Activated CD8-positive, alpha-beta T cell treated with anti-CD3 and anti-CD28 coated beads for 36 hours (primary cell): ENCODE results near the gene ZNF205. TPM values are rescaled to one million over a fixed set of nuclear protein-coding genes. Genes with fewer than 3 reads are reported as not detected.

Experiments used
- ATAC-seq: fragments of 200-7000 bp; cut with Tn5 transposase; one replicate; pipeline ENCODE4 v1.10.0; 2021; ENCODE audit warnings: mild to moderate bottlenecking, moderate library complexity
- CTCF ChIA-PET: fragments of 350-600 bp; sonication (Branson Sonifier 250); formaldehyde crosslinking; loops from one replicate; lab custom pipeline; 2021; ENCODE audit warnings: antibody characterized with exemption; lab: Charles Lee
- POLR2A ChIA-PET: fragments of 350-600 bp; sonication (Branson Sonifier 250); formaldehyde crosslinking; loops from one replicate; lab custom pipeline; 2021; ENCODE audit warnings: antibody characterized with exemption; lab: Charles Lee
- DNase-seq: peaks from one replicate; pipeline ENCODE4 v3.0.0-alpha.2; 2020
- H3K27ac Mint-ChIP-seq: one replicate; pipeline ENCODE4 v1.8.0; 2021; ENCODE audit warnings: mild to moderate bottlenecking, mixed read lengths
- H3K27me3 Mint-ChIP-seq: one replicate; pipeline ENCODE4 v1.8.0; 2021; ENCODE audit warnings: mixed read lengths
- H3K36me3 Mint-ChIP-seq: one replicate; pipeline ENCODE4 v1.8.0; 2021; ENCODE audit warnings: low read depth, mixed read lengths
- H3K4me1 Mint-ChIP-seq: one replicate; pipeline ENCODE4 v1.8.0; 2021; ENCODE audit warnings: low read depth, mixed read lengths
- H3K4me3 Mint-ChIP-seq: one replicate; pipeline ENCODE4 v1.8.0; 2021; ENCODE audit warnings: mild to moderate bottlenecking, moderate library complexity, mixed read lengths
- H3K9me3 Mint-ChIP-seq: one replicate; pipeline ENCODE4 v1.8.0; 2021; ENCODE audit warnings: mixed read lengths
- intact Hi-C: fragments of 100-400 bp; cut with micrococcal nuclease; formaldehyde crosslinking; loops from one replicate; pipeline ENCODE4 v1.10.0; 2022
- total RNA-seq, 2 experiments: library from RNA; stranded (reverse); gene quantifications; one replicate each; pipeline ENCODE4 v1.2.3, GENCODE V29; 2021
- TF ChIP-seq, protein P1 (sequence below): fragments of 200-600 bp; IDR thresholded peaks from one replicate; pipeline ENCODE4 v1.8.0; 2022; ENCODE audit warnings: antibody characterized with exemption, mild to moderate bottlenecking

ZNF205 gene
- total RNA-seq, 2 experiments from 2014 or later = not detected

DNA sequence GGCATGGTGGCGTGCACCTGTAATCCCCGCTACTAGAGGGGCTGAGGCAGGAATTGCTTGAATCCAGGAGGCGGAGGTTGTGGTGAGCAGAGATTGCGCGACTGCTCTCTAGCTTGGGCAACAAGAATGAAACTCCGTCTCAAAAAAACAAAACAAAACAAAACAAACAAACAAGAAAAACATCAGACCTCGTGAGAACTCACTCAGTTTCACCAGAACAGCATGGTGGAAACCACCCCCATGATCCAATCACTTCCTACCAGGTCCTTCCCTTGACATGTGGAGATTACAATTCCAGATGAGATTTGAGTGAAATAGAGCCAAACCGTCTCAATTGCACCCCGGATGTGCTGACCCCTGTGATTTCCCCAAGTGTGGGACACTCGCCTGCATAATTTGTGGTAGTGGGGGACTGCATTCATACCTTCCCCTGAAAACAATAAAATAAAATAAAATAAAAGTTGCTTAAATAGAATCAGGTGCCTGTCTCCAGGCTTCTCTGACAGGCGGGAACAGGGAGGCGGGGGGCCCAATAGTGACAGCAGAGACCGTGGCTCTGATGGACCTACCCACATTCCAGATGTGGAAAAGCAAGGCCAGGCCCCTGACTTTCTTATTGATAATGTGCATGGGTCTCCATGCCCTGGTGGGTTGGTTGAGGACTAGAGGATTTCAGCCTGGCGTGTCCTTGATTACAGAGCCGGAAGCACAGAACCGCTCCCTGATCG, 26.4 kb upstream of the ZNF205 start:
- DNase-seq (no peak), ATAC-seq (no peak)
- ChIA-PET POLR2A (interaction anchor here (2.6 kb wide), 1 partner anchor 11 kb away, joined by 13 read pairs; no protein-coding TSS in a partner anchor), CTCF (interaction anchor here (1.1 to 1.6 kb wide), 3 partner anchors 8 to 43 kb away, joined by 3 to 5 read pairs (median 3); no protein-coding TSS in a partner anchor)
- no peaks in the 10 kb centered on the region for H3K27me3 Mint-ChIP-seq
- H3K9me3 Mint-ChIP-seq = peaks cover 3% of the 10 kb centered on the region
- H3K27ac Mint-ChIP-seq = no peak overlapping the region
- H3K36me3 Mint-ChIP-seq = no peaks in the 10 kb centered on the region
- TF ChIP-seq, protein P1, sequence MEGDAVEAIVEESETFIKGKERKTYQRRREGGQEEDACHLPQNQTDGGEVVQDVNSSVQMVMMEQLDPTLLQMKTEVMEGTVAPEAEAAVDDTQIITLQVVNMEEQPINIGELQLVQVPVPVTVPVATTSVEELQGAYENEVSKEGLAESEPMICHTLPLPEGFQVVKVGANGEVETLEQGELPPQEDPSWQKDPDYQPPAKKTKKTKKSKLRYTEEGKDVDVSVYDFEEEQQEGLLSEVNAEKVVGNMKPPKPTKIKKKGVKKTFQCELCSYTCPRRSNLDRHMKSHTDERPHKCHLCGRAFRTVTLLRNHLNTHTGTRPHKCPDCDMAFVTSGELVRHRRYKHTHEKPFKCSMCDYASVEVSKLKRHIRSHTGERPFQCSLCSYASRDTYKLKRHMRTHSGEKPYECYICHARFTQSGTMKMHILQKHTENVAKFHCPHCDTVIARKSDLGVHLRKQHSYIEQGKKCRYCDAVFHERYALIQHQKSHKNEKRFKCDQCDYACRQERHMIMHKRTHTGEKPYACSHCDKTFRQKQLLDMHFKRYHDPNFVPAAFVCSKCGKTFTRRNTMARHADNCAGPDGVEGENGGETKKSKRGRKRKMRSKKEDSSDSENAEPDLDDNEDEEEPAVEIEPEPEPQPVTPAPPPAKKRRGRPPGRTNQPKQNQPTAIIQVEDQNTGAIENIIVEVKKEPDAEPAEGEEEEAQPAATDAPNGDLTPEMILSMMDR = no peak
- intact Hi-C loops = no loop called here
- H3K4me3 Mint-ChIP-seq = no peak overlapping the region
- peaks cover 30% of the 10 kb centered on the region for H3K4me1 Mint-ChIP-seq

DNA sequence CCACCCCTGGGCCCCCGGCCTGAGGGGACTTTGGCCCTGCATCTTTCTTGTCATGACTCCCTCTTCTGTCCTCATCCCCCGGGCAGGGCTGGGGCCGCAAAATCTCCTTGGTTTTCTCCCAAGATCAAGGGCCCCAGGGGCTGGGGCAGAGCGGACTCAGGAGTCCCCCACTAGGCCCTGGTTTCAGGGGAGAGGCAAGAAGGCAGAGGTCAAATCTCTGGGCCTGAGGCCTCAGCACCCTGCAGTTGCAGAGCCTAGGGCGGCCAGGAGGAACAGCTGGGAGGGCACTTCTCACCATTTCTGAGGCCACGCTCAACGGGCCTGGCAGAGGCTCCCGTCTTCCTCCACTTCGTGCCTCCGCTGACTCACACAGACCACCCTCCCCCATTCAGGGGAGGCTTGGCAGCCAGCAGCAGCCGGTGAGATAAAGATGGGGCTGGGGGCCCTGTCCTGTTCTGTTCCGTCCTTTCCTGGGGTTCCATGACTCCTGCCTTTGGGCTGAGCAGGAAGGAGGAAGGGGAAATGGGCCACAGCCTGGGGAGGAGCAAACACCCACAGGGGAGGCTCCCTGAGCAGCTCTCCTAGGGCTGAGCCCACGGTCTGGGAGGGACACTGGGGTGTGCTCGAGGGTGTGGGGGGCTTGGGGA, 25.7 kb upstream of the ZNF205 start:
- ChIA-PET CTCF (interaction anchor here (1.3 to 1.7 kb wide), 3 partner anchors 9 to 43 kb away, joined by 5 to 9 read pairs (median 5); no protein-coding TSS in a partner anchor), POLR2A (interaction anchor here (1.3 to 2.9 kb wide), 3 partner anchors 9 to 18 kb away, joined by 3 to 13 read pairs (median 12); no protein-coding TSS in a partner anchor)
- peak; percentile 34 for ATAC-seq
- intact Hi-C loops = no loop called here
- TF ChIP-seq, protein P1 = no peak
- no peak overlapping the region for H3K27ac Mint-ChIP-seq
- H3K4me3 Mint-ChIP-seq = no peak overlapping the region
- H3K36me3 Mint-ChIP-seq = no peaks in the 10 kb centered on the region
- no peak for DNase-seq
- peaks cover 29% of the 10 kb centered on the region for H3K4me1 Mint-ChIP-seq
- H3K9me3 Mint-ChIP-seq = no peaks in the 10 kb centered on the region
- H3K27me3 Mint-ChIP-seq = no peaks in the 10 kb centered on the region

DNA sequence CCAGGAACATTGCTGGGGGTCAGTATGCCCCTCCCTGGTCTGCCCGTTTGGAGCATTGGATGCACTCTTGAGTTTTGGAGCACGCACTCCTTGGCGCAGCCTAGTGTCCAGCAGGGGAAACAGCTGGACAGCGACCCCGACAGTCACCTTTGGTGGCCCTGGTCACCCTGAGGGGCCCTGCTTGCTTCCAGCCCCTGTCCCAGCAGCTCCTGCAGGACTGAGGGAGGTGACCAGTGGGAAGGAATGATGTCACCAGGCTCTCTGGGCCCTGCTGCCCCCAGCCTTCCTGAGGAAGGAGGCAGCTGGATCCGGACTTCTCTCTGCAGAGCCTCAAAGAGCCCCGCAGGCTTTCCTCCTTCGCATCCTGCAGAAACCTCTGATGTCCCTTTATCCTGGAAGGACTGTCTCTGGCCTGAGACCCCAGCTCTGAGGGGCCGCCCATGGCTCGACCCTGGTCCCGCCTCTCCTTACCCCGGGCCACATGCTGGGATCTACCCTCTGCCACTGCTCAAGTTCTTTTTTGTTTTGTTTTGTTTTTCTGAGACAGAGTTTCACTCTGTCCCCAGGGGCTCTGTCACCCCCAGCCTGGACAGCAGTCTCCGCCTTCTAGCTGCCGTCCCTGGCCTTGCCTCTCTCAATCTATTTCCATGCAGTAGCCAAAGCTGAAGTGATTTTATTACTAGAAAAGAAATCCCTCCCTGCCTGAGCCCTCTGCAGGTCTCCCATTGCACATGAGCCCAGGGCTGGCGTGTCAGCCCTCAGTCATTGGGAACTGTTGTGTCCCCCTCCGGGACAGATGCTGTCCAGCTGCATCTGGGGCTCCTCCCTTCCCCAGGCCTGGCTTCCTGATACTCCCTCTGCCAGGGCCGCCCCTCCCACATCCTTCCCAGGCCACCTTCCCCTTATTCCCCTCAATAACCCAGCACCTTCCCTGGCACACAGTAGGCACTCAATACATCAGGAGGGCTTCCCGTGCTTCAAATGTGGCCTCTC, 24.8 kb upstream of the ZNF205 start:
- Mint-ChIP-seq H3K9me3 (no peaks in the 10 kb centered on the region), H3K4me3 (no peak overlapping the region), H3K4me1 (peaks cover 25% of the 10 kb centered on the region), H3K27me3 (no peaks in the 10 kb centered on the region), H3K27ac (peak overlapping the region; percentile 37), H3K36me3 (no peaks in the 10 kb centered on the region)
- ChIA-PET CTCF (interaction anchor here (0.8 to 1.7 kb wide), 4 partner anchors 9 to 42 kb away, joined by 3 to 9 read pairs (median 5); no protein-coding TSS in a partner anchor), POLR2A (interaction anchor here (1.2 to 2.9 kb wide), 4 partner anchors 10 to 40 kb away, joined by 3 to 13 read pairs (median 8); no protein-coding TSS in a partner anchor)
- intact Hi-C loops = no loop called here
- peak; percentile 39 for ATAC-seq
- DNase-seq = no peak
- TF ChIP-seq, protein P1 = peak; percentile 19

DNA sequence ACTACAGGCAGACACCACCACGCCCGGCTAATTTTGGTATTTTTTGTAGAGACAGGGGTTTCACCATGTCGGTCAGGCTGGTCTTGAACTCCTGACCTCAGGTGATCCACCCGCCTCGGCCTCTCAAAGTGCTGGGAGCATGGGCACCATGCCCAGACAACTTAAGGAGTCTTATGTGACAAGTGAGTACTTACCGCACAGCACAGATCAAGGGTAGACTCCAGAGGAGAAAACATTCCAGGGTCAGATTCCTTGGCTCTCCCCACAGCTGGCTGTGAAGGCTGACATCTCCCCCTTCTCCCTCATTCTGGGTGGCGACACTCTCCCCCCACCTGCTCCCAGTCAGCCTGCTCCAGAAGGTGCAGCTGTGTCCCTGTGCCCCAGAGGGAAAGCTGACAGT, 23.9 kb upstream of the ZNF205 start:
- Mint-ChIP-seq H3K9me3 (no peaks in the 10 kb centered on the region), H3K36me3 (no peaks in the 10 kb centered on the region), H3K27ac (peak overlapping the region; percentile 36), H3K27me3 (no peaks in the 10 kb centered on the region), H3K4me1 (peaks cover 28% of the 10 kb centered on the region), H3K4me3 (no peak overlapping the region)
- DNase-seq (no peak), ATAC-seq (no peak)
- ChIA-PET POLR2A (interaction anchor here (1.2 to 2.9 kb wide), 3 partner anchors 10 to 40 kb away, joined by 3 to 12 read pairs (median 3); no protein-coding TSS in a partner anchor), CTCF (interaction anchor here (0.8 to 1.7 kb wide), 4 partner anchors 8 to 41 kb away, joined by 3 to 9 read pairs (median 6); partner anchors contain the start of gene ZSCAN10)
- TF ChIP-seq, protein P1 = no peak
- intact Hi-C loops = no loop called here
